NCI-H526 (cell line): ENCODE measurements around the gene PACSIN1.

Experiments
- DNase-seq, 2 experiments: peaks; one replicate each; lab custom pipeline; 2025; lab: John Stamatoyannopoulos, UW

The PACSIN1 gene

GRCh38 chr6:34465531-34466241 lies at the start of gene PACSIN1:
TSS of gene PACSIN1 (plus strand) at chr6:34466076. CDS start at chr6:34526306, 60,230 bp downstream.
- peak; percentile 11 to 61 for DNase-seq

GRCh38 chr6:34416877-34417371 lies 49.0 kb upstream of the PACSIN1 start:
- no peak for DNase-seq

GRCh38 chr6:34418367-34418766 lies 47.5 kb upstream of the PACSIN1 start:
- no peak for DNase-seq

GRCh38 chr6:34423254-34423653 lies 42.6 kb upstream of the PACSIN1 start:
- no peak for DNase-seq

GRCh38 chr6:34424200-34425131 lies 41.4 kb upstream of the PACSIN1 start:
- no peak for DNase-seq

GRCh38 chr6:34425132-34425497 lies 40.8 kb upstream of the PACSIN1 start:
- DNase-seq: no peak

GRCh38 chr6:34425498-34426410 lies 40.1 kb upstream of the PACSIN1 start, which contains the start of gene RPS10:
TSS of gene RPS10 (minus strand) at chr6:34426069. CDS start at chr6:34425221, 848 bp downstream.
- DNase-seq: peak; percentile 79 to 95

GRCh38 chr6:34435916-34436315 lies 30.0 kb upstream of the PACSIN1 start:
- DNase-seq: no peak

- DNase-seq: no peak
These were observed 28.9 kb upstream of the PACSIN1 start for GRCh38 chr6:34436803-34437643.

GRCh38 chr6:34437644-34437970 lies 28.3 kb upstream of the PACSIN1 start:
- DNase-seq: no peak

GRCh38 chr6:34438705-34439104 lies 27.2 kb upstream of the PACSIN1 start:
- DNase-seq: no peak

GRCh38 chr6:34439442-34439841 lies 26.4 kb upstream of the PACSIN1 start:
- no peak for DNase-seq

- no peak for DNase-seq
These were observed 24.4 kb upstream of the PACSIN1 start for GRCh38 chr6:34441526-34441925.

- DNase-seq: no peak
These were observed 20.5 kb upstream of the PACSIN1 start for GRCh38 chr6:34445313-34445860.

GRCh38 chr6:34447386-34447785 lies 18.5 kb upstream of the PACSIN1 start:
- no peak for DNase-seq

- DNase-seq: peak in 1 of 2 experiments; percentile 27
These were observed 18.0 kb upstream of the PACSIN1 start for GRCh38 chr6:34447910-34448309.

- DNase-seq: no peak
These were observed 14.7 kb upstream of the PACSIN1 start for GRCh38 chr6:34451192-34451591.

GRCh38 chr6:34455831-34456230 lies 10.0 kb upstream of the PACSIN1 start:
- DNase-seq: no peak

- DNase-seq: no peak
These were observed 8.5 kb upstream of the PACSIN1 start for GRCh38 chr6:34457382-34457741.
